ENCODE measurements around the gene SLC16A3.

DNA sequence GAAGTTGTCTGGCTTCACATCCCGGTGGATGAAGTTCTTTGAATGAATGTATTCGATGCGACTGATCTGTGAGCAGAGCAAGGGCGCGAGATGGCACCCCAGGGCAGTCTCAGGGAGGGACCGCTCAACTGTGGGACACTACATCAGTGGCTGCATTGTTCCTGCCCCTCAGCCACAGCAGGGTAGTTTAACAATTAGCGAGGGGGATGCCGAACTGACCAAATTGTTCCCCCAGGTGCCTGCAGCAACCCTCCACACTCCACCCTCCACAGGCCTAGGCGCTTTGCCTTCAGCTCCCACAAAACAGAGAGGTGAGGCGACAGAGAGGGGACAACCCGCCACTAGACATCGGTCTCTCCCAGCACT, 24.3 kb downstream of the SLC16A3 start:
- no peak for TF ChIP-seq POLR2A (IDR thresholded peaks at IDR 0.05)
- TF ChIP-seq, protein P1, sequence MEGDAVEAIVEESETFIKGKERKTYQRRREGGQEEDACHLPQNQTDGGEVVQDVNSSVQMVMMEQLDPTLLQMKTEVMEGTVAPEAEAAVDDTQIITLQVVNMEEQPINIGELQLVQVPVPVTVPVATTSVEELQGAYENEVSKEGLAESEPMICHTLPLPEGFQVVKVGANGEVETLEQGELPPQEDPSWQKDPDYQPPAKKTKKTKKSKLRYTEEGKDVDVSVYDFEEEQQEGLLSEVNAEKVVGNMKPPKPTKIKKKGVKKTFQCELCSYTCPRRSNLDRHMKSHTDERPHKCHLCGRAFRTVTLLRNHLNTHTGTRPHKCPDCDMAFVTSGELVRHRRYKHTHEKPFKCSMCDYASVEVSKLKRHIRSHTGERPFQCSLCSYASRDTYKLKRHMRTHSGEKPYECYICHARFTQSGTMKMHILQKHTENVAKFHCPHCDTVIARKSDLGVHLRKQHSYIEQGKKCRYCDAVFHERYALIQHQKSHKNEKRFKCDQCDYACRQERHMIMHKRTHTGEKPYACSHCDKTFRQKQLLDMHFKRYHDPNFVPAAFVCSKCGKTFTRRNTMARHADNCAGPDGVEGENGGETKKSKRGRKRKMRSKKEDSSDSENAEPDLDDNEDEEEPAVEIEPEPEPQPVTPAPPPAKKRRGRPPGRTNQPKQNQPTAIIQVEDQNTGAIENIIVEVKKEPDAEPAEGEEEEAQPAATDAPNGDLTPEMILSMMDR (IDR thresholded peaks at IDR 0.05): no peak

Measured in adrenal gland (tissue), 5 donors.